NCI-H2171 (cell line): Measurements from ENCODE around the gene VPS33B.
"Not testable (repeated sequence)": the region's sequence is repeated elsewhere in the genome, so short reads cannot be mapped to it uniquely, and the experiment has no call there.

ENCODE experiments used
- DNase-seq: peaks from one replicate; lab custom pipeline; 2025; lab: John Stamatoyannopoulos, UW

The VPS33B gene

GRCh38 chr15:91031796-91032195 is 9.4 kb upstream of the VPS33B start:
- DNase-seq, result no peak

- DNase-seq, result no peak
Measured at GRCh38 chr15:91027677-91028076, 5.3 kb upstream of the VPS33B start.

- DNase-seq, result no peak
Measured at GRCh38 chr15:91023720-91024119, 1.3 kb upstream of the VPS33B start.

- DNase-seq, result no peak
Measured at GRCh38 chr15:91022832-91023129, 387 bp upstream of the VPS33B start.

GRCh38 chr15:91021516-91022074 is 799 bp downstream of the VPS33B start:
- DNase-seq, result peak; percentile 71

- no peak for DNase-seq
Measured at GRCh38 chr15:91018158-91018557, 4.2 kb downstream of the VPS33B start.

GRCh38 chr15:91017716-91018115 is 4.7 kb downstream of the VPS33B start:
- DNase-seq, result no peak

- not testable (repeated sequence) for DNase-seq
Measured at GRCh38 chr15:91013701-91014100, 8.7 kb downstream of the VPS33B start.

- no peak for DNase-seq
Measured at GRCh38 chr15:91007266-91007665, 15.1 kb downstream of the VPS33B start.

- DNase-seq, result no peak
Measured at GRCh38 chr15:91001209-91001608, 21.2 kb downstream of the VPS33B start.

GRCh38 chr15:90998737-90999136 is 23.7 kb downstream of the VPS33B start:
- no peak for DNase-seq

- peak; percentile 98 for DNase-seq
Measured at GRCh38 chr15:90994417-90995311, 27.7 kb downstream of the VPS33B start, which contains the start of gene PRC1. TSS of gene PRC1 (minus strand) at chr15:90994535. CDS start at chr15:90994417, 118 bp downstream.

GRCh38 chr15:90994059-90994416 is 28.4 kb downstream of the VPS33B start:
- DNase-seq, result no peak

GRCh38 chr15:90991587-90992285 is 30.7 kb downstream of the VPS33B start:
- DNase-seq, result no peak

- no peak for DNase-seq
Measured at GRCh38 chr15:90990446-90990845, 31.9 kb downstream of the VPS33B start.

GRCh38 chr15:90989040-90989768 is 33.2 kb downstream of the VPS33B start:
- DNase-seq, result no peak

GRCh38 chr15:90988296-90988695 is 34.1 kb downstream of the VPS33B start:
- no peak for DNase-seq

GRCh38 chr15:90987561-90988141 is 34.7 kb downstream of the VPS33B start:
- DNase-seq, result no peak

- no peak for DNase-seq
Measured at GRCh38 chr15:90986790-90987507, 35.4 kb downstream of the VPS33B start.

- DNase-seq, result no peak
Measured at GRCh38 chr15:90982135-90982534, 40.3 kb downstream of the VPS33B start.

- DNase-seq, result no peak
Measured at GRCh38 chr15:90981681-90982080, 40.7 kb downstream of the VPS33B start.
